D341Med (cell line): ENCODE measurements around the gene APMAP.
A peak's percentile ranks its signal among the peaks of the same experiment; 100 is the strongest.

Source experiments
- DNase-seq: peaks from one replicate; pipeline ENCODE4 v3.0.0; 2012; ENCODE audit warnings: low spot score

The APMAP gene

DNA sequence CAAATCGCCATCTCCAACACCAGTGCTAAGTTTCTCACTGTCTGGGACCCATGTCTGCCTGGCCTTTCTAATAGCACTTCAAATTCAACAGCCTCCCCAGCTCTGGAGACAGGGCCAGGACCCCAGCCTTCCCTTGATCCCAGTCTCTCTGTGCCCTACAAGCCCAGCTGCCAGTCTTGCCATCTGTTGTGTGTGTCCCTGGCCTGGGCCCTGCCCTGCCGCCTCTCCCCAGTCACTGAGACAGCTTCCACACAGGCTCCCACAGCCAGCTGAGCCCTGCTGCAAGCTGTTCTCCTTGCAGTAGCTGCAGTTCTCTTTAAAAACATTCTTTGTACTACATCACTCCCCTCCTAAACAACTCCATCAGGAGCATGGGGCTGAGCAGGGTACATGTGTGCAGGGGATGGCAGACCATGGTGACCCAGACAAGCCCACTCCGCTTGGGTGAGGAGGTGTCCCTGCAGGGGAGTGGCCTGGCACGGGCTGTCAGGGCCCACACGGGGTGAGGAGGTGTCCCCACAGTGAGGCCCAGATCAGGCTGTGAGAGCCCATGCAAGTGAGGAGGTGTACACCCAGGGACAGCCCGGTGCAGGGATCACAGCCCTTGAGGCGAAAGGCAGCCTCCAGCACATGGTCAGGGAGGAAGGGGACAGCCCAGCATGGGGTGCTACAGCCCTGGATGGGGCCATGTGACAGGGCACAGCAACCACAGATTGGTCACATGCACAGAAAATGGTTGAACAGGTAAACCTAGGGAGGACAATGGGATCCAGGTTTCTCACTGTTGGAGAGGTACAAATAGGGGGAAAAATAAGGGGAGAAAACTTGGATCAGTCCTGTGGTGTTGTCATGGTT, 27.3 kb downstream of the APMAP start:
- DNase-seq = peak; percentile 81

DNA sequence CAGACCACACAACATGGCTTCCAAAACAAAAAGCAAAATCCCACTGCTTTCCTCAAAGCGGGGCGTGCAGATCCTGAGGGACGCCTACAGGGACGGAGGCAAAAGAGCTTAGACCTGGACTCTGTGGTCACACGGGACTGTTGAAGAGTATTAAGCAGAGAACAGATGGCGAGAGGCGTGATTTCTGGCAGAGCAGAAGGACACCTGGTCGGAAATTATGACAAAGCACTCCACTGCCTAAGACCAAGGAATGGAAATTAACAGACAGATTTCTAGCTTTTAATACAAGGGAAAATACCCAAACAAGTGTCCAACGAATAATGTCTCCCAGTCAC, 28.1 kb downstream of the APMAP start:
- DNase-seq = peak; percentile 82

GRCh38 chr20:24963672-24964505, 28.7 kb downstream of the APMAP start:
- DNase-seq = no peak

DNA sequence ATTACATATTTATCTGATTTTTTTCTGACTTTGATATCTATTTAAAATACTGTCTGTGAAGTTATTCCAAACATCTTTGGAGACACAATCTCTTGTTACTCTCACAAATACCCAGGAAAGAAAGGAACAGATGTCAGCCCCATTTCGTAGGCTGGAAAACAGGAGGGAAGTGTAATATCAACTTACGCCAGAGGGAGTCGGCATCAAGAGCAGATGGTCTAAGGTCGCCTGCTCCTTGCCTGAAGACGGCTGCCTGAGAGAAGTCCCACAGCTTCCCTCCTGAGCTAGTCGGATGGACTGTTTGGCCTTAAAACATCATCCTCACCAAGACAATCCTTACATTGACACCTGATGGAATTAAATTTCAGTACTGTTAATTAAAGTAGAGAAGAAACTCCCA, 30.0 kb downstream of the APMAP start:
- DNase-seq = peak; percentile 71

DNA sequence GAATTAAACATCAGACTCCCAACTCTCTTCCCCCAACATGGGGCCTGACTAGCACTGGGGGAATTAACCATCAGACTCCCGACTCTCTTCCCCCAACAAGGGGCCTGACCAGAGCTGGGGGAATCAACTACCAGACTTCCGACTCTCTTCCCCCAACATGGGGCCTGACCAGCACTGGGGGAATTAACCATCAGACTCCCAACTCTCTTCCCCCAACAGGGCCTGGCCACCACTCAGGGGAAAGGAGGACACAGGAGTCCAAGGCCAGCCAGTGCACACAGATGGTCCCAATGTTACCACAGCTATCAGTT, 30.4 kb downstream of the APMAP start:
- DNase-seq = no peak

- DNase-seq = no peak
These were observed 31.0 kb downstream of the APMAP start for GRCh38 chr20:24961384-24962181.

GRCh38 chr20:24960861-24961260, 31.7 kb downstream of the APMAP start:
- DNase-seq = no peak

- DNase-seq = no peak
These were observed 32.2 kb downstream of the APMAP start for GRCh38 chr20:24960302-24960801.

- no peak for DNase-seq
These were observed 32.8 kb downstream of the APMAP start for GRCh38 chr20:24959591-24960301.

GRCh38 chr20:24958506-24959385, 33.8 kb downstream of the APMAP start:
- no peak for DNase-seq

- DNase-seq = peak; percentile 21
These were observed 35.1 kb downstream of the APMAP start for GRCh38 chr20:24957326-24958016.

DNA sequence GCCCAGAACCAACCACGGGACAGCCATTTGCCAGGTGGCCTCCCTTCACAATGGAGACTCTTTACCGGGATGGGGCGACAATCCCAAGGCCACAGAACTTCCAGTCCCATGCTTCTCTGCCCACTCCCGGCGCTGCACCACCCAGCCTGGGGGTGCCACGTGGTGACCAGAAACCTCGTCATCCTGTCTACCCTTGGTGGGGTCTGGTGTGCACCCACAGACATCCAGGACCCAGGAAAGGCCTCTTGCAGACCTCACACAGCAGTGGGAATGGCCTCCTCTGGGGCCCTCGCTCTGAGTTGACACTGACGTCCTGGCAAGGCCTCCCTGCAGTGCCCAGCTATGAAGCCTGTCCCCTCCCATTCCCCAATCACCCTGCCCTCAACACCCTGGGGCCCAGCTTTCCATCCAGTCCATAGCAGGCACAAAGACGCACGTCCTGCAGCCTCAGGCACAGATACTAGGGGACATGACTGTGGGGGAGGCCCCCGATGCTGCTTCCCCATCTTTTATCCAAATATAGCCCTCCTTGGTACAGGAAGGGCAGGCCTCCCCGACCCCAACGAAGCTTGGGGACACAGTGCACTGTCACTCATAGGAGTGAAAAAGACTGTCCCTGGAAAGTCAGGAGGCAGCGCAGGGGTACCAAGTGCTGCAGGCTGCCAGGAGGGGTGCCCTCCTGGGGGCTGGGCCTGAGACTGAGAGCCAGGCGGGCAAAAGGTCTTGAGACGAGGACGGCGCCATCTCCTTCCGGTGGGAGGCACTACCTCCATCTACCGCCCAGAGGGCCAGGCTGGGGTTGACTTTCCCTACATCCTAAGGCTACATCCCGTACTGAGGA, 36.3 kb downstream of the APMAP start:
- peak; percentile 9 for DNase-seq

GRCh38 chr20:24955045-24955444, 37.5 kb downstream of the APMAP start:
- DNase-seq = no peak

GRCh38 chr20:24954566-24954965, 38.0 kb downstream of the APMAP start:
- no peak for DNase-seq

- no peak for DNase-seq
These were observed 38.4 kb downstream of the APMAP start for GRCh38 chr20:24954151-24954550.

DNA sequence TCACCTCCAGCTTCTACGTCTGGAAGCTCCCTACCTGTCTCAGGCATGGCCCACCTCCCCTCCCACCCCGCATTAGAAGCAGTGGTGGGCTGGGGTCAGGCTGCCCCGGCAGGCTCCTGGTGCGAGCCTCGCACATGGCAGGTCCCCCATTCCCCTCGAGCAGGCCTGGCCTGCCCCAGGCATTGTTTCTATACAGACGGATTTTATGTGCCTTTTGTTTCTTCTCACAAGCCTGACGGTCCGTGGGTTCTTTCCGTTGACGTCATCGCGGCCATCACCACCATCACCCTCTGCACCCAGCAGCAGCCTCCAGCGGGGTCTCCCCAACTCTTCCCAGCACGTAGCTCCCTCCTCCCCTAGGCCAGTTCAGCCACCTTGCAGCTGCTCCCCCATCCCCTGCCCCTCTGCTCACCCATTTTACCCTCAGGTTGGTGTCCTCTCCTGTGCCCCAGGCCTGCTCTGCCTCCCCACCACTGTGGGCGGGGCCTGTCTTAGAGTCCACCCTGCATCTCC, 38.9 kb downstream of the APMAP start:
- no peak for DNase-seq

- DNase-seq = no peak
These were observed 39.4 kb downstream of the APMAP start for GRCh38 chr20:24953209-24953575.

DNA sequence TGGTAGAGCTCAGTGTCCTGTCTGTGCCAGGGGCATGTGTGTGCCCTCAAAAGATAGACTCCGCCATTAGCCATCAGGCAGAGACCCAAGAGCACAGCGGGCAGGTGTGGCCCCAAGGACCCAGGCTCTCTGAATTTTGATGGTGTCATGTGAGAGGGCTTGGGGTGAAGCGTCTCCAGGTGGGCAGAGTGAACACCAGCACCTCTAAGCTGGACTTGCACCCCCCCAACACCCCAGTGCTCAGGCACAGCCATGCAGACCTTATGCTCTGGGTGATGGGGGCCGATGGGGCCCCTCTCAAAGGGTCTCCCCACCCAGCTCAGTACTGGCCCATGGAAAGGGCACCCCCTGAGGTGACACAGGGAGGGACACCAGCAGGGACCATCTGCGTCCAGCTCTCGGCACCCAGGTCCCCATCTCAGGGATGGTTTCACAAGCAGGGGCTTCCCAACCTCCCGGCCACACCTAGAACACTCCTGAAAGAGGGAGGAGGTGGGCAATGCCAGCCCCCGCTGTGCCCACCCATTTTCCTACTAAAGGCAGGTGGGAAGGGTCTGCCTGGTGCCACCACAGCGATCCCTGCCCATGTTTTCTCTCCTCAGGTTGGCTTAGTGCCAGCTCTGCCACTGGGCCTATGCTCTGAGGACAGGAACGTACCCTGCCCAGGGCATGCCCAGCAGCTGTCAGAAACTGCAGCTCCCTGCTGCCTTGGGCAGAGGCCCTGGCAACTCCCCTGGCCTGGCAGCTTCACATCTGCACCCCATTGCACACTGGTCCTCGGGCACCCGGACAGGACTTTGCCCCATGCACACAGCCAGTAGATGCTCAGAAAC, 40.0 kb downstream of the APMAP start:
- no peak for DNase-seq
